HL-60 (cell line): ENCODE data around the gene FAM107B.

ENCODE experiments used
- CTCF ChIP-seq: IDR thresholded peaks from one replicate; pipeline ENCODE4 v1.5.1; 2011; ENCODE audit warnings: low read length, control low read depth, inconsistent platforms; ENCODE audit not compliant: insufficient read depth
- GABPA ChIP-seq: IDR thresholded peaks from 2 replicates; pipeline ENCODE4 v1.6.1; 2012; ENCODE audit warnings: low read depth
- POLR2AphosphoS5 ChIP-seq: IDR thresholded peaks from 2 replicates; pipeline ENCODE4 v1.6.1; 2012; ENCODE audit warnings: low read depth
- REST ChIP-seq: IDR thresholded peaks from 2 replicates; pipeline ENCODE4 v1.6.1; 2012; ENCODE audit warnings: low read depth; ENCODE audit not compliant: insufficient replicate concordance
- SPI1 ChIP-seq: IDR thresholded peaks from 2 replicates; pipeline ENCODE4 v1.6.1; 2012; ENCODE audit warnings: low read depth, mild to moderate bottlenecking, borderline replicate concordance

GRCh38 chr10:14701466-14701865 is 73.2 kb downstream of the FAM107B start:
- TF ChIP-seq CTCF (no peak), POLR2AphosphoS5 (no peak), GABPA (no peak), REST (no peak), SPI1 (no peak)
